OCI-M2 (cell line): ENCODE data around the gene AACS.
"Not testable (repeated sequence)": the region's sequence is repeated elsewhere in the genome, so short reads cannot be mapped to it uniquely, and the experiment has no call there.

Experiments
- DNase-seq: peaks from one replicate; lab custom pipeline; 2025; ENCODE audit not compliant: unreplicated experiment; lab: John Stamatoyannopoulos, UW

Gene AACS

DNA sequence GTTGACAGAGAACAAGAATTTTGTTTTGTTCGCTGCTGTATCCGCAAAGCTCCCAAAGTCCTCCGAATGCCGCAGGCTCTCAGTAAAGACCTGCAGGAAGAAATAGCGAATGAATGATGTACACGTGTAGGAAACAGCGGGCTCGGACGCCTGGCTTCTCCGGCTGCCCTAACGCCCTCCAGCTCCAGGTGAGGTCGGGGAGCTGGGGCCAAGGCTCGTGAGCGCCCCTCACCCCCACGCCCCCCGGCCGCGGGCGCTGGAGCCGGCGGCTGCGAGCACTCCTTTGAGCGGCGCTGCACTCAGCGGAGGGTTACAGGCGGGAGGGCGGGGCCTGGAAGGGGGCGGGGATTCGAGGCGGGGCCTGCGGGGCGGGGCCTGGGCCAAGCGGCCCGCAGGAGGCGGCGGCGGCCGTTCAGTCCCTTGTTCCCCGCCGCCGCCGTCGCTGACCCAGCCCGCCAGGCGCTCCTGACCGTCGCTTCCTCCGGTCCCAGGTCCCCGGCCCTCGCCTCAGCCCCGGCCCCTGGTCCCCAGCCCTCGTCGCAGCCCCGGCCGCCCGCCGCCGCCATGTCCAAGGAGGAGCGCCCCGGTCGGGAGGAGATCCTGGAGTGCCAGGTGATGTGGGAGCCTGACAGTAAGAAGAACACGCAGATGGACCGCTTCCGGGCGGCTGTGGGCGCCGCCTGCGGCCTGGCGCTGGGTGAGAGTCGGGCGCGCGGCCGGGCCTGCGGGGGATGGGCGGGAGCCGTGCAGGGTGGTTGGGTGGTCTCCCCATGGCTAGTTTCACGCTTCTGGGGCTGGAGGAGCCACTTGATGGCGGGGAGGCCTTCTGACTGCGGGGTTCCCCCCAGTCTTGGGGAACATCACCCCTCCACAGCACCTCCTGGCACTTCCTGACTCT, at the start of gene AACS:
TSS of gene AACS (plus strand) at position 415 of the 898 bp plus-strand sequence. CDS start at position 565, 150 bp downstream.
- DNase-seq, result no peak

DNA sequence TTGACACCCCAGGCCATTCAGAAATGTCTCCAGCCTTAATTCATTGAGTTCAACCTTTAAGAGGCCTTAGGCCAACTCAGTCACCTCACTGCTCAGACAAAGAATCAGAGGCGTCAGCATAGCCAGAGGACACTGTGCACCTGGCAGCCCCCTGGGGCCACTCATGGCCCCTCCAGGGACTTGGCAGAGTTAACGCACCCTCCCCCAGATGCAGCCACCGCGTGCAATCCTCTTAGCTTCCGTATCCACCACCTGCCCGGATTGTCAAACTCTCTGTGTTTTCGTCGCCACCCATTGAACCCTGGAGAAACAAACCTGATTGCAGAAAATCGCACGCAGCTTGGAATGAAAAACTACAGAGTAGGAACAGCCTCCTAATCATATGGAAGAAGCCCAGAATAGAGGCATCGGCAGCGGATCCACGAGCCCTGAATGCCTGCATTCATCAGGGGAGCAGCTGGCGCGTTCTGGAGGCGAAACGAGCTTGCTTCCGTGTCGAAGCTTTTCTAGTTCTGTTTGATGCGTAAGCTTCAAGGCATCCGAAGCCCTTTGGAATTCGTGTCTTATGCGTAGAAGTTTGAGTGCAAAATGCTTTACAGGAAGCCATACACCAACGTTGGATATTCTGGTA, 49.4 kb upstream of the AACS start:
- no peak for DNase-seq

DNA sequence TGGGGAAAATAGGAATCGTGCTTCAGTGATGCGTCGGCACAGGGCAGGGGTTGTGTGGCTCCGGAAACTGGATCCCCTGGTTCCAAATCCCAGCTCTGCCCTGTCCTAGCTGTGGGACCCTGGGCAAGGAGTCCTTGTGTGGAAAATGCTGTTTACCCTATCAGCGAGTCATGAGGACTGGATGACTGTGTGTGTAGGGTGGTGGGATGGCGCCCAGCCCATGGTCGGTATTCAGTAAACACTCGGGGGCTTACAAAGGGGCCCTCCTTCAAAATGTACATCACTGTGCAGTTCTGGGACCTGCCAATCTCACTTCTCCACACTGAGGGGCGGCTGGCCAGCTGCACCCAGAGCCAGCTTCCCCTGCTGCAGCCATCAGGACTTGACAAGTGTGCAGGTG, 47.4 kb upstream of the AACS start:
- no peak for DNase-seq

DNA sequence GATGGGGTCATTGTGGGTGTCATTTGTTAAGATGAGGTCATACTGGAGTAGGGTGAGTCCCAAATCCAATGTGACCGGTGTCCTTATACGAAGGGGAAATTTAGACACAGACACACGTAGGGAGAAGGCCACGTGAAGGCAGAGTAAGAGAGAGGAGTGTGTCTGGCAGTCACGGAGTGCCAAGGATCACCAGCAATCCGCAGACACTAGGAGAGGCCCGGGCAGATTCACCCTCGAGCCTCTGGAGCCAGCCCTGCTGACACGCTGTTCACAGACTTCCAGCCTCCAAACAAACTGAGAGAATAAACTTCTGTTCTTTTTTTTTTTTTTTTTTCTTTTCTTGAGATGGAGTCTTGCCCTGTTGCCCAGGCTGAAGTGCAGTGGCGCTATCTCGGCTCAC, 46.9 kb upstream of the AACS start:
- DNase-seq, result no peak

DNA sequence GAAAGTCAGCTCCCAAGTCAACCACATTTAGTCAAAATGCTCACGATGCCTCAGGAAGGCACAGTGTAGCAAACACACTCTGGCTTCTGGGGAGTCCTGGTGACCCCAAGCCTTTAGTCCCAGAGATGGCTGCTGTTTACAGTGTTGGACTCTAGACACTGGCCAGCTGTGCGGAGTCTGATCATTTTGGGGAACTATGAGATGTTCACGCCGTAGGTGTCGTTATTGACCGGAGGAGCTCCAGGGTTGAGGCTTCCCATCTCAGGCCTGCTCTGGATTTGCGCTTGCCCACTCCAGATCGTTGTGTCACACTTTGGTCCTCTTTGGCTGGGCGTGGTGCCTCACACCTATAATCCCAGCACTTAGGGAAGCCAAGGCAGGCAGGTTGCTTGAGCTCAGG, 44.1 kb upstream of the AACS start:
- DNase-seq, result no peak

- no peak for DNase-seq
These were observed 43.5 kb upstream of the AACS start for GRCh38 chr12:125021771-125022170.

DNA sequence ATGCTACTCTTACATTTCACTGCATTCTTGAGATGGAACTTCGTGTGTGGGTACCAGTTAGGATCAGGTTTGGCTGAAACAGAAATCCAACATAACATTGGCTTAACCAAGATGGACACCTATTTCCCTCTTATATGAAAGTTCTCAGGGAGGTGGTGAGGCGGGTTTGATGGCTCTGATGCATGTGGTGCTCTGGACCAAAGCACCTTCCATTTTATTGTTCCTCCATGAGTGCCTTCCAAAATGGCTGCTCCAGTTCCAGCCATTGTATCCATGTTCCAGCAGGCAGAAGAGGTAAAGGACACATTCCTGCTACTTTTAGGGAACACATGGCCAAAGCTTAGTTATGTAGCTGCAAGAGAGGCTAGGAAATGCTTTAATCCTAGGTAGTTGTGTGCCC, 42.2 kb upstream of the AACS start:
- DNase-seq, result no peak

- no peak for DNase-seq
These were observed 40.2 kb upstream of the AACS start for GRCh38 chr12:125024949-125025563.

DNA sequence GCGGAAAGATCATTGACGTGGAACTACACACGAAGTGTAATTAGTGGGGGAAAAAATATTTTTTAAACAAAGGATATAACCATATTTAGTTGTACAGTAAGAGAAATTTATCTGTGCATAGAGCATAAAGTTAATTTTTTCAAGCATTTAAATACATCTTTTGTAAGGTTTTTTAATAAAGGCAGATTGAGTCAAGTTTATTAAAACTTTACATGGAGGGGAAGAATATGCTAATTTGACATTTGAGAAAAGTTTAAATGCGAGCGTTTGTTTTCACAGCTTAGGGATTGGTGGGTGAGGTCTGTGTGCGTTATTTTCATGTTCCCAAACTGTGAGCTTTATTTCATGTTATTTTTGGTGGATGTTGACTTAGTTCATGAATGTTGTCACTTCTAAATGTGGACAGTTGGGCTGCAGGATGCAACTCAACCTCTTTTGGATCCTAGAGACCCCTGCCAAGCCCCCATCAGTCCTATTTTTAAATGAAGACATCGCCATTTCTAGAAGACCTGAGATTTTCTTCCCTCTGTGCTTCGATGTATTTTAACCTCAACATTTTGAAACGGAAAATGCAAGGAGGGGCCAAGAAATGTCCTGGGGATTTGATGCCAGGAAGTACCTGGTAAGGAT, 39.5 kb upstream of the AACS start:
- DNase-seq, result no peak

GRCh38 chr12:125028106-125028505, 37.1 kb upstream of the AACS start:
- DNase-seq, result no peak

- no peak for DNase-seq
These were observed 35.4 kb upstream of the AACS start for GRCh38 chr12:125029761-125030358.

DNA sequence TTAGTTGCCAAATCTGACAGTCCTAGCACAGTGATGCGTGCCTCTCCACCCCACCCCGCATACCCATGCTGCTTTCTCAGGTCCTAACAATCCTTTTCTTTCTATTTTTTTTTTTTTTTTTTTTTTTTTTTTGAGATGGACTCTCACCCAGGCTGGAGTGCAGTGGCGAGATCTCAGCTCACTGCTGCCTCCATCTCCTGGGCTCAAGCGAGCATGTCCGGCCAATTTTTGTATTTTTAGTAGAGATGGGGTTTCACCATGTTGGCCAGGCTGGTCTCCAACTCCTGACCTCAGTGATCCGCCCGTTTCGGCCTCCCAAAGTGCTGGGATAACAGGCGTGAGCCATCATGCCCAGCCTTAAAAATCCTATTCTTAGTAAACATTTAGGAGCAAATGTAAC, 33.8 kb upstream of the AACS start:
- DNase-seq, result not testable (repeated sequence)

GRCh38 chr12:125032466-125033152, 32.6 kb upstream of the AACS start:
- no peak for DNase-seq

DNA sequence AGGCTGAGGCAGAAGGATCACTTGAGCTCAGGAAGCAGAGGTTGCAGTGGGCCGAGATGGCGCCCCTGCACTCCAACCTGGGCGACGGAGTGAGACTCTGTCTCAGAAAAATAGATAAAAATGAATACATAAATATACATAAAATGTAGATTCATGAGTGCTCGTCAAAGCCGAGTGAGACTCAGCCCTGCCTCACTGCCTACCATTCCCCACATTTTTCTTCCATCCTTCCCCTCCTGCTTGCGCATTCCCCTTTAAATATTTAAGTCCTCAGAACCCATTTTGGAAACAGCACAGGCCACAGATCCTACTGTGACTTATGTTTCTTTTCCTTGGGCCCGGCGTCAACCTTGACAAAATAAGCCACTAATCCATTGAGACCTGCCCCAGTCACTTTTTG, 31.9 kb upstream of the AACS start:
- DNase-seq, result no peak

DNA sequence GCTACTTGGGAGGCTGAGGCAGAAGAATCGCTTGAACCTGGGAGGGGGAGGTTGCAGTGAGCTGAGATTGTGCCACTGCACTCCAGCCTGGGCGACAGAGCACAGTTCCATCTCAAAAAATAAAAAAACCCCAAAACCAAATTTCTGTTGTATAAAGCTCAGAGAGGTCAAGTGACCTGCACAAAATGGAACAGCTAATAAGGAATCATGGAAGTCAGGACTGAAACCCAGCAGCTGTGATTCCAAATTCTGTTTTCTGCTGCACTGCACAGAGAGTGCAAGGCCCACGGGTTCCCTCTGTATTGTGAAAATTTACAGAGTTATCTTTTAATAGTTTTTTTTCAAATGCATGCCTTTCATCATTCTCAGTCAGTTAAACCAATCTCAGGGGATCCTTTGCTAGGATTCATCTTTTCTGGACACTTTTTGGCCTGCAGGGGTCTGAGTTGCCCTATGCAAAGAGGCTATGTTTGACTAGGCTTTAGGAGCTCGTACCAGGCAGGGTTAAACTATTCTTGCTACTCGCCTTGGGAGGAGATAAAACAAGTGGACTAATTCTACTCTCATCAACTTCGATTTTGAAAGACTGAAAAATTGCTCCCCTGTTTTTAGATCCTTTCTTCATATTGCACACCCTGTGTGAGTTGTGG, 26.1 kb upstream of the AACS start:
- no peak for DNase-seq

DNA sequence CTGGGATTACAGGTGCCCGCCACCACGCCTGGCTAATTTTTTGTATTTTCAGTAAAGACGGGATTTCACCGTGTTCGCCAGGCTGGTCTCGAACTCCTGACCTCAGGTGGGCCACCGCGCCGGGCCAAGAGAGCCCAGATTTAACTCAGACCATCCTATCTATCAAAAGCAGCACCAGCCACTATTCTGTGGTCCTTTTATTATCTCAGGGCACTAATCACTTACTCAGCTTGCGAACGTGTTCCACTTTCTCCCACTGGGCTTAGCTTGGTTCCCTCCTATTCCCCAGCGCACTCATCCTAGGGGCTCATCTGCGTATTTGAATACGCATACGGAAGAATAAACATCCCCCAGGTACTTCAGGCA, 16.2 kb upstream of the AACS start:
- no peak for DNase-seq

DNA sequence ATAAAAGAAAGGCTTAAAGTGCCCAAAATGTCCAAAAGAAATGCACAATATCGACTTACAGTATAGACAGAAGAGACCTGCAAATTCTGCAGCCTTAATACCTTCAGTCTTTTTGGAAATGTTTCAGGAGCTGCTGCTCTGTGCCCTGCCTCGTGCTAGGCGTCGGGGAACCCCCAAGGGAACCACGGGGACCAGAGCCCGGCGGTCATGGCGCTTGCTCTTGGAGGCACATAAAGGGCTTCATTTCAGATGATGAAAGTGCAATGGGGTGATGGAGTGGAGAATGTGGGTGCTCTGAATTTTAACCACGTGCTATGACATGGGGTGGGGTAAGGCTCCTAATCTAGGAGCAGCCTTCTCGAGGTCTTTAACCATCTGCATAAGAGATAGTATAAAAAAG, 14.8 kb upstream of the AACS start:
- DNase-seq, result no peak

DNA sequence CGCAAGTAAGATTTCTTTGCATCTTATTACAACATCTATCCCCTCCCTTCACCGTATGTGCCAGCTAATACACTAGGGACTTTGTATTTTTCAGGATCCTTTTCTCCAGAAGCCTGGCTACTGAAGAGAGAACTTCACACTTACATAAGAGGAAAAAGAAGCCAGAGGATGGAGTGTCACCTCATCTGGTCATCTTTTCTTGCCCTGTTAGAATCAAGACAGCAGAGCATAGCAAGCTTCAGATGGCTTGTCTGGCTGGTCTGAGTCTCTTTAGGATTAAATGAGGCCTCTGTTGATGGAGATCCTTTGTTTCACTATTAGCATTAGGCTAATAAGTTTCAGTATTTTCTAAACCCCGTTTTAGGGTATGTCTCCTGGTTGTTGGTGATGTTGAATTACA, 14.4 kb upstream of the AACS start:
- no peak for DNase-seq

- no peak for DNase-seq
These were observed 11.4 kb upstream of the AACS start for GRCh38 chr12:125053821-125054220.

- no peak for DNase-seq
These were observed 9.6 kb upstream of the AACS start for GRCh38 chr12:125055591-125055990.
